ENCODE data around the gene GPR153. TPM values are rescaled to one million over a fixed set of nuclear protein-coding genes. Genes with fewer than 3 reads are reported as not detected.

Gene GPR153
- total and polyA plus RNA-seq, 2 of the 8 experiments (the other 6 are each of a cell fraction or from before 2014, with no cell fraction given), result 5.7 to 8.1 TPM

DNA sequence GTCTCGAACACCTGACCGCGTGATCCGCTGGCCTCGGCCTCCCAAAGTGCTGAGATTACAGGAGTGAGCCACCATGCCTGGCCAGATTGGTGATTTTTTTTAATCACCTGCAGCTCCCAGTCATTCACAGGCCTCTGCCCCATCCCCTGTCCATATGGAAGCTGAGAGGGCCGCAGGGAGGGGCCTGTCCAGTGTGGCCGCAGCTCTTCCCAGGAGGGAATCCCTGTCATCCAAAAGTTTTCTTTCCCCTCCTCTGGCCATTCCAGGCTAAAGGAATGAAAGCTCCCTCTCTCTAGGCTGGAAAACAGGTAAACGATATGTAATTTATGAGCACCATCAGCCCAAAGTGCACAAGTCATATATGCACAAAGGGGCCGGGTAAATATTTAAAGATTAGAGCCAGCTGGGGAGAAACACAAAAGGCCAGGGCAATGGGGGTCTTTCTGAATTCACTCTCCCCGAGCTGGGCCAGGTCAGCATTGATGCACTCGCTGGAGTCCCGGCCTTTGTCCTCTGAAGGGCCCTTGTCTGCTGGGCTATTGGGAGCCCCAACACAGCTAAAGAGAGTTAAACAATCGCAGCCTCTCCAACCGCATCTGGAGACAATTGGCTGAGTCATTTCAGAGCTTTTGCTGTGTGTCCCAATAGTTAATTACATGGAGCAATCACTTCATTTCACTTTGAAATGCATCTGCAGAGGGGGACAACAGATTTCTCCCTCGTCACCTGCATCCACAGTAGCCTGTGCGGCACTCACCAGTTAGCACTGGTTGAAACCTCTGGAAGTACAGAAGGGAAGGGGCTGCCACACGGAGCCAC lies 20.7 kb downstream of the GPR153 start:
- POLR2A ChIA-PET (ENCODE audit: partially characterized antibody), result interaction anchor here (0.6 to 6.9 kb wide), 21 partner anchors 9 to 247 kb away, joined by 3 to 78 read pairs (median 3); partner anchors contain the start of gene RNF207
- H3K36me3 ChIP-seq (ENCODE audit: control insufficient read depth in 2 of 4, insufficient read depth in 4 of 4, low read length in 3 of 4), result no peaks in the 10 kb centered on the region
- peak overlapping the region; percentile 95 for H2BK12ac ChIP-seq (ENCODE audit: low read depth, low read length)
- peak overlapping the region; percentile 84 for H2BK5ac ChIP-seq (ENCODE audit: low read depth, low read length)
- H3K27me3 ChIP-seq (replicated peaks in 1 of 4; ENCODE audit: control insufficient read depth in 3 of 4, extremely low read depth in 1 of 4, insufficient read depth in 3 of 4, low read length in 3 of 4), result peaks cover 2 to 9% (median 7%) of the 10 kb centered on the region in 4 experiments; a peak in 5 of 7 replicates
- peak overlapping the region; percentile 63 for H3K4ac ChIP-seq (replicated peaks; ENCODE audit: insufficient read length, low read depth, low read length)
- H3K4me2 ChIP-seq (ENCODE audit: insufficient read depth in 1 of 2, low read depth in 2 of 2, low read length in 2 of 2), result peak overlapping the region; percentile 52 to 87
- peaks cover 3% of the 10 kb centered on the region in 2 experiments for H3K79me2 ChIP-seq (ENCODE audit: control insufficient read depth in 1 of 2, insufficient read depth in 2 of 2, low read length in 2 of 2)
- H4K5ac ChIP-seq (ENCODE audit: insufficient read length, low read depth, low read length), result peak overlapping the region; percentile 91
- H2BK15ac ChIP-seq (ENCODE audit: low read length), result 0 out of 2 replicates have a peak overlapping the region, but pooled peaks have one; percentile 20
- no peaks in the 10 kb centered on the region for H3K79me1 ChIP-seq (ENCODE audit: low read depth, low read length)
- peak overlapping the region in 3 of 4 experiments; percentile 17 to 24 (median 20); a peak in 3 of 7 replicates for H3K9ac ChIP-seq (replicated peaks in 1 of 4; ENCODE audit: extremely low read depth in 1 of 4, low read depth in 3 of 4, low read length in 3 of 4)
- H3K27ac ChIP-seq (ENCODE audit: low read depth, low read length), result peak overlapping the region; percentile 59
- peak overlapping the region; percentile 84 for H2BK120ac ChIP-seq (replicated peaks; ENCODE audit: low read depth, low read length)
- no peak overlapping the region for H3K14ac ChIP-seq (ENCODE audit: insufficient read length)
- peak overlapping the region; percentile 86 for H4K91ac ChIP-seq (replicated peaks; ENCODE audit: insufficient read length, low read length)
- 13% methylated on average over 16 of the region's 17 CpGs; no CpG with 5 or more reads in 1 of the 2 experiments for WGBS, 2 experiments (ENCODE audit: extremely low coverage in 1 of 2, insufficient coverage in 1 of 2, insufficient read length in 1 of 2, insufficient replicate concordance in 2 of 2, low coverage in 1 of 2, low lambda C conversion rate in 2 of 2, missing lambda C conversion rate in 1 of 2)
- no peak overlapping the region for H3K23ac ChIP-seq (ENCODE audit: insufficient read length)
- 0 out of 2 replicates have a peak overlapping the region, but pooled peaks have one; percentile 4 for H4K8ac ChIP-seq (ENCODE audit: extremely low read depth, insufficient read depth, low read length)
- no peak overlapping the region for H2AK5ac ChIP-seq (ENCODE audit: low read depth, low read length)
- DNase-seq (ENCODE audit: low read depth in 1 of 2, low spot score in 2 of 2) (no peak), FAIRE-seq (peak; percentile 7)
- peak overlapping the region; percentile 93 for H2BK20ac ChIP-seq (ENCODE audit: low read length)
- CTCF ChIA-PET (ENCODE audit: partially characterized antibody), result interaction anchor here (0.7 to 19.1 kb wide), 17 partner anchors 7 to 214 kb away, joined by 3 to 353 read pairs (median 4); partner anchors contain the start of genes RNF207 and RPL22
- peaks cover 18 to 50% (median 33%) of the 10 kb centered on the region in 4 experiments for H3K4me1 ChIP-seq (replicated peaks in 1 of 4; ENCODE audit: control insufficient read depth in 3 of 4, insufficient read depth in 4 of 4, low read length in 3 of 4)
- peaks cover 14% of the 10 kb centered on the region; the same call in 1 of the 2 replicates for H3K23me2 ChIP-seq (ENCODE audit: low read depth, low read length)
- H3K4me3 ChIP-seq (ENCODE audit: extremely low read depth in 1 of 4, insufficient read depth in 2 of 4, low read depth in 3 of 4, low read length in 4 of 4), result peak overlapping the region in 2 of 4 experiments; percentile 10 to 91; a peak in 4 of 8 replicates
- no peaks in the 10 kb centered on the region for H4K20me1 ChIP-seq (replicated peaks in 1 of 2; ENCODE audit: control insufficient read depth in 1 of 2, insufficient read depth in 2 of 2, low read length in 2 of 2)
- H3K56ac ChIP-seq (replicated peaks; ENCODE audit: insufficient read length, low read depth, low read length), result peak overlapping the region; percentile 81
- H3K9me3 ChIP-seq (ENCODE audit: insufficient read depth in 2 of 2, low read depth in 1 of 2, low read length in 1 of 2), result no peaks in the 10 kb centered on the region
- no peak overlapping the region for H2AFZ ChIP-seq (ENCODE audit: low read length)
- H3K18ac ChIP-seq (ENCODE audit: extremely low read depth, low read length), result peak overlapping the region; percentile 91
- no peak for TF ChIP-seq FOSL1 (IDR thresholded peaks at IDR 0.05; ENCODE audit: insufficient read depth, low read depth, low read length)
- peak; percentile 62; the same call in 1 of the 2 replicates for TF ChIP-seq MAFK (IDR thresholded peaks at IDR 0.05; ENCODE audit: low read depth, low read length)
- no peak for TF ChIP-seq HDAC6 (IDR thresholded peaks at IDR 0.05; ENCODE audit: low read depth, low read length)
- peak; percentile 64 for TF ChIP-seq BACH1 (IDR thresholded peaks at IDR 0.05; ENCODE audit: low read length)
- TF ChIP-seq POLR2AphosphoS5 (IDR thresholded peaks at IDR 0.05; ENCODE audit: low read depth, low read length), result no peak
- TF ChIP-seq TAF1 (IDR thresholded peaks at IDR 0.05; ENCODE audit: low read depth, low read length), result peak; percentile 16; the same call in 1 of the 2 replicates
- 0 out of 2 replicates have a peak, but pooled peaks have one; percentile 21 for TF ChIP-seq TCF12 (IDR thresholded peaks at IDR 0.05; ENCODE audit: low read depth, low read length)
- TF ChIP-seq, protein P1, sequence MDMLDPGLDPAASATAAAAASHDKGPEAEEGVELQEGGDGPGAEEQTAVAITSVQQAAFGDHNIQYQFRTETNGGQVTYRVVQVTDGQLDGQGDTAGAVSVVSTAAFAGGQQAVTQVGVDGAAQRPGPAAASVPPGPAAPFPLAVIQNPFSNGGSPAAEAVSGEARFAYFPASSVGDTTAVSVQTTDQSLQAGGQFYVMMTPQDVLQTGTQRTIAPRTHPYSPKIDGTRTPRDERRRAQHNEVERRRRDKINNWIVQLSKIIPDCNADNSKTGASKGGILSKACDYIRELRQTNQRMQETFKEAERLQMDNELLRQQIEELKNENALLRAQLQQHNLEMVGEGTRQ (IDR thresholded peaks at IDR 0.05; ENCODE audit: low read length), result no peak
- peak; percentile 46; the same call in 1 of the 2 replicates for TF ChIP-seq JUND (IDR thresholded peaks at IDR 0.05; ENCODE audit: low read length)
- no peak for TF ChIP-seq TAF7 (optimal IDR thresholded peaks at IDR 0.05; ENCODE audit: borderline replicate concordance, low read depth, low read length)

Measured in H1 (cell line).